ENCODE data around the gene SLC16A5. TPM values are rescaled to one million over a fixed set of nuclear protein-coding genes. Genes with fewer than 3 reads are reported as not detected.

Gene SLC16A5
- total and polyA plus RNA-seq, 12 donors, result 0.77 to 3.9 (median 1.7) TPM

DNA sequence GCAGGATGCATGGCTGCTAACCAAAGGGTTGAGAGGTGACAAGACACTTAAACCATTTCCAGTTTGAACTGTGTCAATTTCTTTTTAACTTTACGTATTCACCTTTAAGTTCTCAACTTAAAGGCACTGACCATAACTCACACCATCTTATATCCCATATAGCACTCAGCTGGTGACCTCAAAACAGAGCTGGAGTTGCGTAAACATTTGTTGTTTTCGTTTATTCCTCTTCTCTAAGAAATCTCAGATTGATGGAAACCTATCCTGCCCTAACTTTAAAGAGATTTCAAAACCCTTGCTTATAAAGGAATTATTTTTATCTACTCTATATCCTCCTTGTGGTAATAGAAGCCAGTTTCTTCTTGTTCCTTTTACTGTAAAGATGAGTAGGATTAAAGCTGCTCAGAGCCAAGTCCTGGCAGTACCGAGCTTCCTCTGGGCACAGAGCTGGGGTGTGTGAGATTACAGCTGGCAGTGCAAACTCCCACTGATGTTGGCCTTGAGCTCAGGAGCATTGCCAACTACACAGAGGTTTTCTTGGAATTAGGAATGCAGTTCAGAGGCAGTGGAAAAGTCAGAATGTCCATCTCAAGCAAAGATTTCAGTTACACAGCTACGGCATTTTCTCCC lies 39.4 kb upstream of the SLC16A5 start:
- WGBS, 4 donors, result 16 to 27% (median 25%) methylated on average over 5 of the region's 5 CpGs
- Histone ChIP-seq H3K4me1 (replicated peaks in 1 of 2) (peaks cover 14 to 24% of the 10 kb centered on the region in 2 donors), H3K36me3 (replicated peaks in 1 of 2) (peaks cover 0 to 29% of the 10 kb centered on the region in 2 donors), H3K9me3 (replicated peaks in 1 of 3) (no peaks in the 10 kb centered on the region), H3K4me3 (peak overlapping the region in 1 of 4 donors; percentile 78), H3K27me3 (no peaks in the 10 kb centered on the region), H3K27ac (peak overlapping the region in 4 of 5 donors; percentile 31 to 98 (median 70))
- TF ChIP-seq, protein P1, sequence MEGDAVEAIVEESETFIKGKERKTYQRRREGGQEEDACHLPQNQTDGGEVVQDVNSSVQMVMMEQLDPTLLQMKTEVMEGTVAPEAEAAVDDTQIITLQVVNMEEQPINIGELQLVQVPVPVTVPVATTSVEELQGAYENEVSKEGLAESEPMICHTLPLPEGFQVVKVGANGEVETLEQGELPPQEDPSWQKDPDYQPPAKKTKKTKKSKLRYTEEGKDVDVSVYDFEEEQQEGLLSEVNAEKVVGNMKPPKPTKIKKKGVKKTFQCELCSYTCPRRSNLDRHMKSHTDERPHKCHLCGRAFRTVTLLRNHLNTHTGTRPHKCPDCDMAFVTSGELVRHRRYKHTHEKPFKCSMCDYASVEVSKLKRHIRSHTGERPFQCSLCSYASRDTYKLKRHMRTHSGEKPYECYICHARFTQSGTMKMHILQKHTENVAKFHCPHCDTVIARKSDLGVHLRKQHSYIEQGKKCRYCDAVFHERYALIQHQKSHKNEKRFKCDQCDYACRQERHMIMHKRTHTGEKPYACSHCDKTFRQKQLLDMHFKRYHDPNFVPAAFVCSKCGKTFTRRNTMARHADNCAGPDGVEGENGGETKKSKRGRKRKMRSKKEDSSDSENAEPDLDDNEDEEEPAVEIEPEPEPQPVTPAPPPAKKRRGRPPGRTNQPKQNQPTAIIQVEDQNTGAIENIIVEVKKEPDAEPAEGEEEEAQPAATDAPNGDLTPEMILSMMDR (IDR thresholded peaks at IDR 0.05), result no peak
- TF ChIP-seq POLR2A (IDR thresholded peaks at IDR 0.05), result peak in 1 of 2 donors; percentile 39
- peak; percentile 41 to 79 (median 73) for DNase-seq
- intact Hi-C loops (cut with DNase I), result no loop called here

DNA sequence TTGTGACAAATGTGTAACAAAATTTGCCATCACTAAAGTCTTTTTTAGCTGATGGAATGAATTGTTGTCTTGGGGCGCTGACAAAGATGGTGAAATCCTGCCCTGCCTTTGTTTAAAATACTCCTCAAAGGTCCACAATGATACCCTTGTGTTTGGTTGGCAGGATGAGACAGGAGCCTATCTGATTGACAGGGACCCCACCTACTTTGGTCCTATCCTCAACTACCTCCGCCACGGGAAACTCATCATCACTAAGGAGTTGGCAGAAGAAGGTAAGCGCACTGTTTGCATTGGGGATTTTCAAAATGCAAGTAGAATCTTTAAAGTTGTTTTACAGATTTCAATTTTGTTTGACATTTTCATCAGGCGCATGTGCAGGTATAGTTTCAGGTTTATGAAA lies 38.7 kb upstream of the SLC16A5 start:
- WGBS, 4 donors, result 94 to 98% (median 94%) methylated on average over 5 of the region's 5 CpGs
- peaks cover 14 to 24% of the 10 kb centered on the region in 2 donors for H3K4me1 ChIP-seq (replicated peaks in 1 of 2)
- peaks cover 0 to 36% of the 10 kb centered on the region in 2 donors for H3K36me3 ChIP-seq (replicated peaks in 1 of 2)
- H3K27me3 ChIP-seq, result no peaks in the 10 kb centered on the region
- peak overlapping the region in 3 of 5 donors; percentile 30 to 98 (median 43) for H3K27ac ChIP-seq
- intact Hi-C loops (cut with DNase I), result no loop called here
- no peak overlapping the region for H3K4me3 ChIP-seq
- no peak for DNase-seq
- TF ChIP-seq, protein P1 (IDR thresholded peaks at IDR 0.05), result no peak
- TF ChIP-seq POLR2A (IDR thresholded peaks at IDR 0.05), result no peak
- no peaks in the 10 kb centered on the region for H3K9me3 ChIP-seq (replicated peaks in 1 of 3)

DNA sequence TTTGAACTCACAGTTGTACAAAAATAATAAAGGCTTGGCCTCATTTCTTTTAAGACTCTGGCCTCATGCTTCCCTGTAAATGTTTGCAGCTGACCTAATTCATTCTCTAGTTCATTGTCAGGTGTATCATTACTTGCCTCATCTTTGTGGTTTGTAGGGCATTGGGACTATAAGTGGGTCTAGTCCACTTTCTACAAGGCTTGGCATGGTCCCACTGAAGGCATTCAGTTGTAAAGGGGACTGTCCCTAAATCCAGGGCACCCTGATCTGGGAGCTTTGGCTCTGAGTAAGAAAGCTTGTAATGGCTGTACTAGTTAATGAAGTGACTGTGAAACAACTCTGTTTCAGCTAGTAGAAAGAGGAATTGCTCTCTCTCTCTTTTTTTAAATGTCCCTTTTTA lies 38.0 kb upstream of the SLC16A5 start:
- Histone ChIP-seq H3K27ac (no peak overlapping the region), H3K4me3 (no peak overlapping the region), H3K27me3 (no peaks in the 10 kb centered on the region), H3K4me1 (replicated peaks in 1 of 2) (peaks cover 14 to 24% of the 10 kb centered on the region in 2 donors), H3K9me3 (replicated peaks in 1 of 3) (no peaks in the 10 kb centered on the region), H3K36me3 (replicated peaks in 1 of 2) (peaks cover 0 to 41% of the 10 kb centered on the region in 2 donors)
- intact Hi-C loops (cut with DNase I), result loop anchor here in 1 of 2 donors (10.0 kb wide), 2 partner anchors 55 to 135 kb away; partner anchors contain the start of genes ARMC7 and SUMO2
- no peak for TF ChIP-seq POLR2A (IDR thresholded peaks at IDR 0.05)
- TF ChIP-seq, protein P1 (IDR thresholded peaks at IDR 0.05), result no peak
- DNase-seq, result no peak

DNA sequence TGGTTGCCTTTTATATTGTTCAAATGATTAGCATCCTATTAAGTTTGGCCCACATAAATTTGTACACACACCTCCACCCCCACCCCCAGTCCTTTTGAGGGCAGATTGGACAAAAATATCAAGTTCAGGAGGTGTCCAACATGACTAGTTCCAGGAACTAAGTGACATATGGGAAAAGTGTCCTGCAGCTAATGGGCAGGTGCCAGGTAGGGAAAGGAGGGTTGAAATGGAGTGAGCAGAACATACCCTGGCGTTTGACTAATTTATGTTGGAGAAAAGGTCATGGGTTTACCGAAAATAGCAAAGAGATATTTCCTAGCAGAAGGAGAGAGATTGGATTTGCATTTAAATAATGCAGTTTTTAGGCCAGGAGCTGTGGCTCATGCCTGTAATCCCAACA lies 35.8 kb upstream of the SLC16A5 start:
- Histone ChIP-seq H3K9me3 (replicated peaks in 1 of 3) (no peaks in the 10 kb centered on the region), H3K4me1 (replicated peaks in 1 of 2) (peaks cover 9 to 16% of the 10 kb centered on the region in 2 donors), H3K27me3 (no peaks in the 10 kb centered on the region), H3K4me3 (no peak overlapping the region), H3K36me3 (replicated peaks in 1 of 2) (peaks cover 0 to 58% of the 10 kb centered on the region in 2 donors), H3K27ac (no peak overlapping the region)
- intact Hi-C loops (cut with DNase I), result loop anchor here in 1 of 2 donors (10.0 kb wide), 2 partner anchors 53 to 133 kb away; partner anchors contain the start of genes ARMC7 and SUMO2
- no peak for DNase-seq
- TF ChIP-seq, protein P1 (IDR thresholded peaks at IDR 0.05), result no peak
- TF ChIP-seq POLR2A (IDR thresholded peaks at IDR 0.05), result no peak
- WGBS, 4 donors, result 50 to 69% (median 60%) methylated on average over 2 of the region's 2 CpGs
